GM19035 (cell line): Measurements from ENCODE around the gene LRTM2.
"Not testable (repeated sequence)": the region's sequence is repeated elsewhere in the genome, so short reads cannot be mapped to it uniquely, and the experiment has no call there.

Source experiments
- ATAC-seq: cut with Tn5 transposase; IDR thresholded peaks from one replicate; pipeline ENCODE4 v1.9.1; 2021; ENCODE audit not compliant: unreplicated experiment

Gene LRTM2

GRCh38 chr12:1811281-1811947 is 9.0 kb upstream of the LRTM2 start:
- no peak for ATAC-seq

DNA sequence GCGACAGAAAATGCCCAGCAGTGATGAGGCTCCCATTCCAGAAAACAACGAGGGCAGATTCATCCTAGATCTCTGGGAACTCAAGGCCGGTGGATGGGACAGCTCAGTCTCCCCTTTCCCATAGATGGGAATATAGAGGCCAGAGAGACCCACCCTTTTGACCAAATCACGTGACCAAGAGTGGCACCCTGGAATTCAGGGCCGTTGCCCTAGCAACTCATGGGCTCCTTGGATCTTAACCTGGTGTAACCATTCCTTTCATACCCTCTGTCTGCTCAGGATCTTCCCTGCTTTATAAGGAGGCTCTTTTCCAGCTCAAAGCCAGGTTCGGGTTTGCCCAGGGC is 8.4 kb upstream of the LRTM2 start:
- no peak for ATAC-seq

DNA sequence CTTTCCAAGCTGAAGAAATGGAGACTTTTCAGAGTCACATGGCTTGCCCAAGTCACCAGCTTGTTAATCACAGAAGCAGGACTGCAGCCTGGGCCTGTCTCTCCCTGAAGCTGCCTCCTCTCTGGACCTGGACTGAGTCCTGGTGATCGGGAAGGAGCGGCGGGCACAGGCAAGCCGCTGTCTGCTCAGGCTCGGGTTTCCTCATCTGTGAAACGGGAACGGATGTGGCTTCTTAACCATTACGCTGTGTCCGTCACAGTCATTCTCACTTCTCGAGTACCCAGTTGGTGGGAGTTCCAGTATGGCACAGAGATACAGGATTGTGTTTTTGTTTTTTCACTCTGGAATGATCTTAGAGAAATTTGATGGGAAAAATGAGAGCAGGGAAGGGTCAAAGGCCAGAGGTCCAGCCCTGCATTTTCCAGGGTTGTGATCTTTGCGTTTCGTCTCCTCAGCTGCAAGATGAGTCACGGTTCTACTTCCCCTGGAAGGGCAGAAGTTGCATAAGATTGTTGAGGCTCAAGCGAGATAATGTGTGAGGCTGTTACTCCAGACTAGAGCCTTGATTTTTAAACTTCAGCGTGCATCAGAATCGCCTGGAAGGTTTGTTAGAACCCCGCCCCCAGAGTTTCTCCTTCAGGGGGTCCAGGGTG is 7.6 kb upstream of the LRTM2 start:
- no peak for ATAC-seq

- ATAC-seq, result no peak
Measured at GRCh38 chr12:1814266-1814665, 6.1 kb upstream of the LRTM2 start.

GRCh38 chr12:1815108-1815507 is 5.3 kb upstream of the LRTM2 start:
- ATAC-seq, result no peak

- no peak for ATAC-seq
Measured at GRCh38 chr12:1815814-1816729, 4.3 kb upstream of the LRTM2 start.

- no peak for ATAC-seq
Measured at GRCh38 chr12:1816730-1817348, 3.5 kb upstream of the LRTM2 start.

GRCh38 chr12:1817928-1818327 is 2.4 kb upstream of the LRTM2 start:
- ATAC-seq, result not testable (repeated sequence)

- ATAC-seq, result no peak
Measured at GRCh38 chr12:1819050-1819449, 1.3 kb upstream of the LRTM2 start.

DNA sequence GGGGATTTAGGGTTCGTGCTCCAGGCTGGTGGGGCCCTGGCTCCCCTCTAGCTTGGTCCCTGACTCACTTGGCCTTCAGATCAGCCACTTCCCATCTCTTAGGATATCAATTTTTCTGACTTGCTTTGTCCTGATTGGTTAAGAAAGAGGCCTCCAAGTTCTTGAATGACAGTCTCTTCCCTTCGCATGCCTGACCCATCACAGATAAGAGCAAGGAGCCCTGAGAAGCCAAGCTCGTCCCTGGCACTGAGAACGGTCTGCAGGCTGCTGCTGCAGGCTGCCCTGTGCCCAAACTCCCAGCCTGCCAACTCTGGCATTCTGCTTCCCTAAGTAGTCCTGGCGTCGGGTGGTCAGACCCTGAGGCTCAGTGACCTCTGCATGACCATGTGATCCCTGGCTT is 794 bp upstream of the LRTM2 start:
- ATAC-seq, result no peak

DNA sequence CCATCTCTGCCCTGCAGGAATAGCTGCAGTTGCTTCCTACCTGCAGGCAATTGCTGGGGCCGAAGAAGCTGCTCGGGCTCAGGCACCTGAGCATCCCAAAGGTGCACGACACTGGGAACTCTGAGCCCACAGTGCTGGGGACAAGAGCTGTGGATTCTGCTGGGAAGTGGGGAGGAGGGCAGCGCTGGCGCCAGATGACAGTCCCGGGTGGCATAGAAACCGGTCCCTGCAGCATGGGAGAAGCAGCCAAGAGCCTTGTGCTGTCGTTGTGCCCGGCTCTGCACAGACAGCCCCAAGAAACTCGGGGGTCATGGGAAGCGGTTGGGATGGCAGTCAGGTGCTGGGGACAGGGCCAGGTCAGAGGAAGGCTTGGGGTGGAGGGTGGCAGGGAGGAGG is 529 bp downstream of the LRTM2 start:
- no peak for ATAC-seq

DNA sequence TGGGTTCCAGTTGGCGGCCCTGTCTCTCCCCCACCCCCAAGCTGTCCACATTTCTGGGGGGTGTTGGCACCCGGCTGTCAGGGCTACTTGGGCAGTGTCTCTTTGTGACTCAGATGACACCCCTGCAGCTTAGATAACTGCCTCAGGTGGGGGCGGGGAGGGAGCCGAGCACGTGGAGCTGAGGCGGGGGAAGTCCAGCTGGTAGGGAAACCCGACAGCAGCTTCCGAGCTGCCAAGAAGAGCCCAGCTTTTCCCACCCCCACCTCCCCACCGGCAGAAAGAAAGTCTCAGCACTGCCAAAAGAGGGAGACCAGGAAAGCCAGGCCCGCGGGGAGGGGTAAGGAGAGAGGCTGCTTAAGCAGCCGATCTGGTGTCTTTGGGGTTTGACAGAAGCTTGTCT is 1.4 kb downstream of the LRTM2 start:
- ATAC-seq, result no peak

DNA sequence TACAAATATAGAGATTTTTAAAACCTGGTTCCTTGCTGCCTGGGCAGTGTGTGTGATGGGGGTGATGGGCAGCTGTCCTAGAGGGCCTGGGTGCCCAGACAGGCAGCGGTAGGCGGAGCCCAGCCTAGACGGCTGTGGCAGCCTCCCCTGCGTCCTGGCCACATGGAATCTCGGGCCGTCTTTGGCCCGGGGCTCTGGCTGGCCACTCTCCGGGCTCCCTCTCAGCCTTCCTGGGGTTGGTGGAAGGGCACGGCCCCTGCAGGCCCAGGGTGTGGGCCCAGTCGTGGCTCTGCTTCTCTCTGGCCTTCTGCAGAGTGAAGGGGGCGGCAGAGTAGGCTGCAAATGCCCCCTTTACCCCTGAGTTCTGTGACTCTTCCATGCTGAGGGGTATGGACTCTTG is 2.3 kb downstream of the LRTM2 start:
- ATAC-seq, result no peak

DNA sequence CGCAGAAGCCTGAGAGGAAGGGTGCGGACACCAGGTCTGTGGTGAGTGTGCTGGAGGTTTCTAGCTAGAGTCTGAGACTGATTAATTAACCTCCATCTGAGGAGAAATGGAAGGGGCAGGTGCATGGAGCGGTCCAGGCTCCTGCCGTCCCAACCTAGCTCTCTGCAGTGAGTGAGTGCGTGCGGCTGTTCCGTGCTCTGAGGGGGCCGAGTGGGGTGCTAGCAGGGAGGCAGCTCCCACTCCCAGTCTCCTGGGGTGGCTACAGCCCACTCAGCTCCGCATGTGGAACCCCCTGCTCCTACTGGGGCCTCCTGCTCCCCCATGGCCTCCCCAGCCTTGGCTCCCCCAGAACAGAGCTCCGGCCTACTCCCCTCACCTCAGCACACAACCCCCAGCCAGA is 2.9 kb downstream of the LRTM2 start:
- no peak for ATAC-seq

DNA sequence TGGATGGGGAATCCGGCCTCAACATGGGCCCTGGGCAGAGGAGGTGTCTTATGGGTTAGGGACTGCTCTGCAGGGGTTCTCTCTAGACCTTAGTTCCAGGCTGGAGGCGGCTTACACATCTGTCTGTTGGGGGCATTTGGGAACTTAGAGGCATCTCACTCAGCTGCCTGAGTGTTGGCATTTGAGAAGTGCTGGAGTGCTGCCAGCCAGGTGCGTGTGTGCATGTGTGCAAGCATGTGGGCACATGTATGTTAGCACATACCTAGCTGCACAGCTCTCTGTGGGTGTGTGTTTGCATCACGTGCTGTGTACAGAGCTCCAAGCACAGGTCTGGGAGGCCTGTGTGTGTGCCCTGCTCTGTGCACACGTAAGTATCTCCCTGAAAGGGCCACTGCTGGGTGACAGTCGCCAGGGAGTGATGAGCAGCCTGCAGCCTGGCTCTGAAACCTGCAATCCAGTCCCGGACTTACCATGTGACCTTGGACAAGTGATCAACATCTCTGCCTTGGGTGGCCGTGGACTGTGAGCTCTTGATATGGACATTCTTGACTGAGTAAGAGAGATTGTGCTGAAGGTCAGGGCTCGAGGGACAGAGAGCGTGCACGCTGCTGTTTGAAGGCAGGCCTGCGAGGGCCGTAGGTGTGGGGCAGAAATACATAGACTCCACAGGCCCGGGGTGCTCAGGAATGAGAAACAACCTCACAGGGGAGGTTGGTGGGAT is 5.2 kb downstream of the LRTM2 start:
- no peak for ATAC-seq

- ATAC-seq, result no peak
Measured at GRCh38 chr12:1826401-1826800, 6.0 kb downstream of the LRTM2 start.

- no peak for ATAC-seq
Measured at GRCh38 chr12:1826867-1827705, 6.7 kb downstream of the LRTM2 start.

- ATAC-seq, result no peak
Measured at GRCh38 chr12:1827826-1828805, 7.8 kb downstream of the LRTM2 start.

- ATAC-seq, result no peak
Measured at GRCh38 chr12:1828856-1829255, 8.5 kb downstream of the LRTM2 start.
